Stimulated activated CD4-positive, alpha-beta T cell treated with anti-CD3 and anti-CD28 coated beads, TNF-alpha, amount 100 ng/mL, for 48 hours (primary cell): Measurements from ENCODE around the gene WNT7A.

Experiments
- DNase-seq, 3 donors: peaks; one replicate each; pipeline ENCODE4 v3.0.0-alpha.2; 2020; ENCODE audit warnings: low read depth in 3 of 3

Gene WNT7A

GRCh38 chr3:13792512-13793371, 87.1 kb downstream of the WNT7A start:
- DNase-seq, result no peak

GRCh38 chr3:13792051-13792490, 87.8 kb downstream of the WNT7A start:
- no peak for DNase-seq

GRCh38 chr3:13791198-13792050, 88.4 kb downstream of the WNT7A start:
- no peak for DNase-seq

GRCh38 chr3:13790376-13791197, 89.3 kb downstream of the WNT7A start:
- DNase-seq, result no peak

- DNase-seq, result no peak
Observed at GRCh38 chr3:13788522-13789424, 91.1 kb downstream of the WNT7A start.

GRCh38 chr3:13787533-13788132, 92.2 kb downstream of the WNT7A start:
- no peak for DNase-seq

- DNase-seq, result no peak
Observed at GRCh38 chr3:13786811-13787210, 93.1 kb downstream of the WNT7A start.

- no peak for DNase-seq
Observed at GRCh38 chr3:13785853-13786436, 93.9 kb downstream of the WNT7A start.

GRCh38 chr3:13785351-13785750, 94.5 kb downstream of the WNT7A start:
- DNase-seq, result no peak

- DNase-seq, result no peak
Observed at GRCh38 chr3:13783476-13783875, 96.4 kb downstream of the WNT7A start.

- no peak for DNase-seq
Observed at GRCh38 chr3:13782501-13782900, 97.4 kb downstream of the WNT7A start.

- no peak for DNase-seq
Observed at GRCh38 chr3:13781417-13781816, 98.5 kb downstream of the WNT7A start.

- DNase-seq, result no peak
Observed at GRCh38 chr3:13780432-13781176, 99.3 kb downstream of the WNT7A start.

GRCh38 chr3:13776253-13777050, 103.4 kb downstream of the WNT7A start:
- DNase-seq, result no peak

GRCh38 chr3:13772885-13773745, 106.8 kb downstream of the WNT7A start:
- DNase-seq, result no peak

GRCh38 chr3:13772321-13772745, 107.5 kb downstream of the WNT7A start:
- no peak for DNase-seq

GRCh38 chr3:13771496-13771895, 108.4 kb downstream of the WNT7A start:
- DNase-seq, result no peak
